Activated T-cell treated with anti-CD3 and anti-CD28 coated beads, Interleukin-2, amount 50 U/mL, for 1 hour (primary cell): ENCODE measurements around the gene PTPRN2.
"Not testable (repeated sequence)": the region's sequence is repeated elsewhere in the genome, so short reads cannot be mapped to it uniquely, and the experiment has no call there.

Experiments used
- DNase-seq: peaks from one replicate; pipeline ENCODE4 v3.0.0-alpha.2; 2020

PTPRN2 gene

GRCh38 chr7:157727964-157728615 is 859.5 kb downstream of the PTPRN2 start:
- no peak for DNase-seq

- no peak for DNase-seq
These were observed 860.9 kb downstream of the PTPRN2 start for GRCh38 chr7:157726764-157727163.

- not testable (repeated sequence) for DNase-seq
These were observed 862.3 kb downstream of the PTPRN2 start for GRCh38 chr7:157725312-157725711.

GRCh38 chr7:157723205-157723604 is 864.4 kb downstream of the PTPRN2 start:
- no peak for DNase-seq

GRCh38 chr7:157722137-157723060 is 865.2 kb downstream of the PTPRN2 start:
- no peak for DNase-seq

- DNase-seq = no peak
These were observed 866.0 kb downstream of the PTPRN2 start for GRCh38 chr7:157721468-157722136.

GRCh38 chr7:157719705-157720655 is 867.6 kb downstream of the PTPRN2 start:
- DNase-seq = no peak

- peak; percentile 6 for DNase-seq
These were observed 868.5 kb downstream of the PTPRN2 start for GRCh38 chr7:157719008-157719682.

GRCh38 chr7:157718303-157719007 is 869.2 kb downstream of the PTPRN2 start:
- no peak for DNase-seq

GRCh38 chr7:157717211-157718174 is 870.1 kb downstream of the PTPRN2 start:
- peak; percentile 14 for DNase-seq

GRCh38 chr7:157715938-157716280 is 871.7 kb downstream of the PTPRN2 start:
- no peak for DNase-seq

GRCh38 chr7:157715071-157715937 is 872.3 kb downstream of the PTPRN2 start:
- peak; percentile 10 for DNase-seq

GRCh38 chr7:157714166-157715070 is 873.2 kb downstream of the PTPRN2 start:
- peak; percentile 7 for DNase-seq

- DNase-seq = peak; percentile 4
These were observed 874.0 kb downstream of the PTPRN2 start for GRCh38 chr7:157713591-157713990.

- DNase-seq = peak; percentile 15
These were observed 874.9 kb downstream of the PTPRN2 start for GRCh38 chr7:157712666-157713235.

- peak; percentile 11 for DNase-seq
These were observed 876.2 kb downstream of the PTPRN2 start for GRCh38 chr7:157711353-157711888.

GRCh38 chr7:157710396-157710795 is 877.2 kb downstream of the PTPRN2 start:
- peak; percentile 8 for DNase-seq
